Endometrial microvascular endothelial cells (primary cell): ENCODE results near the gene BCL2L1. TPM values are rescaled to one million over a fixed set of nuclear protein-coding genes. Genes with fewer than 3 reads are reported as not detected.
"Not testable (repeated sequence)": the region's sequence is repeated elsewhere in the genome, so short reads cannot be mapped to it uniquely, and the experiment has no call there.

Experiments used
- in situ Hi-C: cut with HindIII; loops from 2 replicates; pipeline ENCODE4 v1.10.0; 2017; ENCODE audit warnings: low sequenced_read_pairs, low pct_unique_long_range_greater_than_20kb; ENCODE audit errors: inconsistent ontology term
- total RNA-seq: library from RNA; depleted of rRNA; stranded (reverse); fragments of >200 nt; gene quantifications from one replicate; pipeline ENCODE4 v1.2.3, GENCODE V29; 2015; ENCODE audit errors: inconsistent ontology term

BCL2L1 gene
- 169 TPM for total RNA-seq

- in situ Hi-C loops, result no loop called here
Observed at GRCh38 chr20:31722257-31723068, at the start of gene BCL2L1. Gene BCL2L1, minus strand, starts transcription at chr20:31722868. Its CDS starts 650 bp downstream, at chr20:31722218.

- in situ Hi-C loops, result no loop called here
Observed at GRCh38 chr20:31770243-31770642, 47.6 kb upstream of the BCL2L1 start.

- in situ Hi-C loops, result no loop called here
Observed at GRCh38 chr20:31769681-31770080, 47.0 kb upstream of the BCL2L1 start.

- in situ Hi-C loops, result no loop called here
Observed at GRCh38 chr20:31767805-31768204, 45.1 kb upstream of the BCL2L1 start.

GRCh38 chr20:31764641-31765305 lies 42.1 kb upstream of the BCL2L1 start:
- in situ Hi-C loops, result no loop called here

GRCh38 chr20:31760519-31761240 lies 38.0 kb upstream of the BCL2L1 start:
- in situ Hi-C loops, result no loop called here

GRCh38 chr20:31759836-31760518 lies 37.3 kb upstream of the BCL2L1 start:
- in situ Hi-C loops, result no loop called here

- in situ Hi-C loops, result no loop called here
Observed at GRCh38 chr20:31758991-31759390, 36.3 kb upstream of the BCL2L1 start.

- in situ Hi-C loops, result no loop called here
Observed at GRCh38 chr20:31758521-31758920, 35.9 kb upstream of the BCL2L1 start.

GRCh38 chr20:31757254-31757653 lies 34.6 kb upstream of the BCL2L1 start:
- in situ Hi-C loops, result no loop called here

- in situ Hi-C loops, result no loop called here
Observed at GRCh38 chr20:31751126-31751525, 28.5 kb upstream of the BCL2L1 start.

GRCh38 chr20:31749223-31749622 lies 26.6 kb upstream of the BCL2L1 start:
- in situ Hi-C loops, result no loop called here

GRCh38 chr20:31747640-31748039 lies 25.0 kb upstream of the BCL2L1 start:
- in situ Hi-C loops, result no loop called here

GRCh38 chr20:31747028-31747427 lies 24.4 kb upstream of the BCL2L1 start:
- in situ Hi-C loops, result not testable (repeated sequence)

- in situ Hi-C loops, result no loop called here
Observed at GRCh38 chr20:31746068-31746878, 23.6 kb upstream of the BCL2L1 start.

GRCh38 chr20:31740656-31741323 lies 18.1 kb upstream of the BCL2L1 start:
- in situ Hi-C loops, result no loop called here

- in situ Hi-C loops, result no loop called here
Observed at GRCh38 chr20:31740208-31740607, 17.5 kb upstream of the BCL2L1 start.

GRCh38 chr20:31739550-31739977 lies 16.9 kb upstream of the BCL2L1 start:
- in situ Hi-C loops, result no loop called here
